Activated CD8-positive, alpha-beta memory T cell treated with anti-CD3 and anti-CD28 coated beads for 36 hours (primary cell): ENCODE results near the gene SLC6A17. TPM values are rescaled to one million over a fixed set of nuclear protein-coding genes. Genes with fewer than 3 reads are reported as not detected.

ENCODE experiments used
- CTCF ChIA-PET: fragments of 350-600 bp; sonication (Branson Sonifier 250); formaldehyde crosslinking; loops from one replicate; lab custom pipeline; 2021; ENCODE audit warnings: antibody characterized with exemption; lab: Charles Lee
- POLR2A ChIA-PET: fragments of 350-600 bp; sonication (Branson Sonifier 250); formaldehyde crosslinking; loops from one replicate; lab custom pipeline; 2021; ENCODE audit warnings: antibody characterized with exemption; lab: Charles Lee
- total RNA-seq, 2 experiments: library from RNA; stranded (reverse); gene quantifications; one replicate each; pipeline ENCODE4 v1.2.3, GENCODE V29; 2021

SLC6A17 gene
- total RNA-seq, 2 experiments from 2014 or later, result 0.10 to 0.13 TPM

- ChIA-PET CTCF (no interaction called here), POLR2A (no interaction called here)
These were observed 16.9 kb upstream of the SLC6A17 start for GRCh38 chr1:110133436-110133835.

DNA sequence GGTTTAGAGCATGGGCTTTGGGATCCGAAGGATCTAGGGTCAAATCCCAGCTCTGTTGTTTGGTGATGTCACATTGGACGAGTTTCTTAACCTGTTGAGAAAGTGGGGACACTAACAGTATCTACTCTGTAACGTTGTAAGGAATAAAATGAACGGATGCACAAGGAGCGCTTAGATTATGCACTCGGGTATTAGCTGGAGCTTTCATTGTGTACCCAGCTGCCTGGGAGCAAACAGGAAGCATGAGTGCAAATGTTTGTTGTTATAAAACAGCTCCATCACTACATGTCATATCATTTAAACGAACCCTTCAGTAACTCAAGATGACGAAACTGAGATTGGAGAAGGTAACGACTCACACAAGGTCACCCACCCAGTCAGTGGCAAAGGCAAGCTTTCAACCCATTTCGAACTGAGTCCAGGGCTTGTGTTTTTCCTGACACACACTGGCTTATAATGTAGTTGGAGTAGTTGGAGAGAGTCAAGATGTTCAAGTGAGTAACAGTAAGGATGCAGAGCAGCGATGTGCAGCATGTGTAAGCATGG is 16.2 kb upstream of the SLC6A17 start:
- CTCF ChIA-PET, result no interaction called here
- POLR2A ChIA-PET, result no interaction called here

DNA sequence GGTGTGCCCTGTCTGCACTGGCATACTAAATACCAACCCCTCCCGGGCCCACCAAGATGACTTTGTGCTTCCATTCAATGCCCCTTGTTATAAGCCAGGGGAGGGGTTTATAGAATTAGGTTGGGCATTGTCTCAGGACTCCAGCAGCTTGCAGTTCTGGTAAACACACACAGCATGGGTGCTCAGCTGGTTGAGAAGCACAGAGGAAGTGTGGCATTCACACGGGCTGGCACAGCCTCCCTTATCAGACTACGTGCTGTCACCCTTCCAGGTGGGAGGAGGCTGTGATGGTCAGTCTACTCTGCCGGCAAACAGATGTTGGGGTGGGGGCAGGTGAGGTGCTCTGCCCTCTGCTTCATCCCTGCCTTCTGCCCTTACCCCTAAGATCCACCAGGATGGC is 15.0 kb upstream of the SLC6A17 start:
- CTCF ChIA-PET, result interaction anchor here (0.9 to 1.4 kb wide), 2 partner anchors 75 to 361 kb away, joined by 3 to 4 read pairs; no protein-coding TSS in a partner anchor

DNA sequence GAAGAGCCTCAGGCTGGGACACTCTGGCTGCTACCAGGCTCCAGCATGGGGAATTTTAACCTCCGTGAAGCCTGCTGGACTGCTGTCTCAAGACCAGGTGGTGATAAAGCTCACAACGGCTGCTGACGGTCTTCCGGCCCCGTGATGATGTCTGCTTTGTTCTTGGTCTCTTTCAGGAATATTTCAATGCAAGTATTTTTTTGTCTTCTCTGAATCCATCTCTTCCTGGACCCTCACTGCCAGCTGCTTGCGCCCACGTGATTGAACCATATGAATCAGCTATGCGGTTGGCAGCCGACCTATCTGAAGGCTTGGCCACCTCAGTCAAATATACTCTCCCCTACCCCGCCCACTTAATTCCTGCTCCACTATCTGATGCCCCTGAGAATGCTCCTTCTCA is 14.6 kb upstream of the SLC6A17 start:
- ChIA-PET CTCF (interaction anchor here (0.9 to 1.4 kb wide), 2 partner anchors 76 to 360 kb away, joined by 3 to 4 read pairs; no protein-coding TSS in a partner anchor), POLR2A (no interaction called here)

More for the DNA sequence above, 15.0 kb upstream of the SLC6A17 start:
- POLR2A ChIA-PET, result no interaction called here

DNA sequence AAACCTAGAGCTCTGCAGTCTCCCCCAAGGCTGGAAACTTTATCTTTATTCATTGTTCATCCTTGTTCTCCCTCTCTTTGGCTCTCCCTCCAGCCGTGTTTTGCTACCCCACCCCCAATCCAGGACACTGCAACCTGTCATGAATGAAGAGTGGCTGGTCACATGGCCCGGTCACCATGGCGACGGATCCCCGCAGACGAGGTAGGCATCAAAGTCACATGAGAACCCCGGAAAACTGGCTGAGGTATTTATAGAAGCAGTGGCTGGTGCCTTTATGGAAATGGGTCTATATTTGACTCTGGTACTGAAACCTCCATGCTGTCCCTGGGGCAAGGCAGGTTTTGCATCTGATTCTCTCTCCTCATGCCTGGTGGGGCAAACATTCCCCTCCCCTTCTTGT is 13.4 kb upstream of the SLC6A17 start:
- POLR2A ChIA-PET, result no interaction called here
- CTCF ChIA-PET, result no interaction called here

DNA sequence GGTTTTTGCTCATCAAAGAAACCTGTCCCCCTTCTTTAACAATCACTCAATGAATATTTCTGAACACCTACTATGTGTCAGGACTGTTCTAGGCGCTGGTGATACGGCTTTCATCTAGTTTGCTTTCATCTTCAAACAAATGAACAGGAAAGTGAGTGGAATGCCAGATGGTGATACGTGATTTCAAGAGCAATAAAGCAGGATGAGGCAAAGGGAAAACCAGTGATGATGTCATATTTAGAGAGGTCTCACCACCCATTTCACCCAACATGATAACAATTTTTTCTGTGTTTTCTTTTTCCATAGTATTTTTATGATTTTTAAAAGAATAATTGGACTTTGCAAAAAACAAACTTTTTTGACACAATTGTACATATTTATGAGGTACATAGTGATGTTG is 11.3 kb upstream of the SLC6A17 start:
- POLR2A ChIA-PET, result no interaction called here
- CTCF ChIA-PET, result no interaction called here

DNA sequence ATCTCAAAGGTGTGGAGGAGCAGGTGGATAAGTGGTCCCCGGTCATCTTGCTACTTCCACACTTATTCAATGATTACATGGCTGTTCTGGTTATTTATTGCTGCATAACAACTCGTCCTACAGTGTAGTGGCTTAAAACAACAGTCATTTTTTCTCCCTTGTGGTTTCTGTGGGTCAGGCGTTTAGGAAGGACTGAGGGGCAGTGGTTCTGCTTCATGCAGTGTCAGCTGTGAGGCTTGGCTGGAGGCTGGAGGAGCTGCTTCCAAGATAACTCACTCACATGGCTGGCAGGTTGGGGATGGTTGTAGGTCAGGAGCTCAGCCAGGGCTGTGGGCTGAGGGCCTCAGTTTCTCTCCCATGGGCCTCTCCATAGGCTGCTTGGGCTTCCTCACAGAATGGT is 5.9 kb upstream of the SLC6A17 start:
- ChIA-PET POLR2A (no interaction called here), CTCF (no interaction called here)

GRCh38 chr1:110148961-110149360 is 1.3 kb upstream of the SLC6A17 start:
- POLR2A ChIA-PET, result no interaction called here
- CTCF ChIA-PET, result no interaction called here

GRCh38 chr1:110151175-110151669 is 928 bp downstream of the SLC6A17 start:
- ChIA-PET CTCF (interaction anchor here (1.2 kb wide), 1 partner anchor 8 kb away, joined by 3 read pairs; no protein-coding TSS in a partner anchor), POLR2A (no interaction called here)

DNA sequence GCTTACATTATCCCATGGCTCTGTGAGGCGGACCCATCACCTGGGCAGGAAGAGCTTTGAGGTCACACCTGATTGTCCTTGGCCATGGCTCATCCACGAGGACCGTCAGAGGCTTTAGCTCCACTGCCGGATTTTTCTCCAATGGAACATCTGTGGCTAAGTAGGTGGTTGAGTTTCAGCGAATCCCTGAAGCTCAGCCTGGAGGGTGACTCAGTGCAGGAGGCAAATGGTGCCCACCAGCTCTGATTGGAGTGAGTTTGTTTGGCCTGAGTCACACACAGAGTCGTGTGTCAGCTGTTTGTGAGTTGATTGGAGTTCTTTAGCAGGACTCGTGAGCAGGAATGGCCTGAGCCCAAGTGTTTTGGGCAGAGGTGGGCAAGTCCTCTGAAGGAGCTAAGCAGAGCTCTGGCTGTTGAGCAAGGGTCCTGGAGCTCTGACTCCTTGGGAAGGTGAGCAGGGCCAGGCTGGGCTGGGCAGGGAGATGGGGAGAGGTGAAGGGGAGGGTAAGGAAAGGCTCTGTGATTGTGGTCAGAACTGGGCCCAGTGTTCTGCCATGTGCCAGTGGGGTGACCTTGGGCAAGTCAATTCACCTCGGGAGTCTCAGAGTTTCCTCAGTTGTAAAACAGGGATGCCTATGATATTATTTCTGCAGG is 2.0 kb downstream of the SLC6A17 start:
- POLR2A ChIA-PET, result no interaction called here
- CTCF ChIA-PET, result interaction anchor here (0.5 to 1.2 kb wide), 2 partner anchors 9 to 393 kb away, joined by 3 read pairs; no protein-coding TSS in a partner anchor

GRCh38 chr1:110153407-110153950 is 3.2 kb downstream of the SLC6A17 start:
- ChIA-PET POLR2A (no interaction called here), CTCF (no interaction called here)

DNA sequence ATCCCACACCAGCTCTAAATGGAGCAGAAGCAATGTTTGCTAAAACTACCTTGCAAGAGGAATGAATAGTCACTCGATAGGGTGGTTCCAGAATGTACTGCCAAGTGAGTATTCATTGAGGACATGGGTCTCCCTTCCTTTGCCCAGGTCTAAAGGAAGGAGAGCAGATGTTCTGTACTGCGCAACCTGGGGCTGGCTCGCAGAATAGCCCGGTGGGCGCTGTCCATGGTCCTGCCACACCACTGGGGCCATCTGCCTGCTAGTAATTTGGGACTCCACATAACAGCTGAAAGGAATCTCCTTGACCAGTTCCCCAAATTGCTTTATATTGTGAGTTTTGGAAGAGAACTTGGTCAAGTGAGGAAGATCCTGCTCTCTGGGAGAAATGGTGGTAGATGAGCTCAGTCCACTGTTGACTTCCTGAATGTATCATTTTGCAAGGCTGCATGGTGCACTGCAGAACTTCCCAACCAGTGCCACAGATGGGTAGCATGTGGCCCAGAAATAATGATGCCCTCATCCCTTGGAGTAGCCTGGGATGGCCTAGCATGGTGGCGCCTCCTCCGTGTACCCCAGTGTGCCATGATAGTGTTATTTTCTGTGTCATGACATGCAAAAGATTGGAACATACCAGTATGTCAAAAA is 5.7 kb downstream of the SLC6A17 start:
- ChIA-PET POLR2A (no interaction called here), CTCF (no interaction called here)

GRCh38 chr1:110158261-110158660 is 8.0 kb downstream of the SLC6A17 start:
- POLR2A ChIA-PET, result no interaction called here
- CTCF ChIA-PET, result no interaction called here

- CTCF ChIA-PET, result no interaction called here
- POLR2A ChIA-PET, result no interaction called here
These were observed 8.9 kb downstream of the SLC6A17 start for GRCh38 chr1:110159168-110159567.

GRCh38 chr1:110160538-110161100 is 10.3 kb downstream of the SLC6A17 start:
- ChIA-PET POLR2A (no interaction called here), CTCF (no interaction called here)

- POLR2A ChIA-PET, result no interaction called here
- CTCF ChIA-PET, result no interaction called here
These were observed 10.9 kb downstream of the SLC6A17 start for GRCh38 chr1:110161165-110161564.

GRCh38 chr1:110161849-110162248 is 11.6 kb downstream of the SLC6A17 start:
- CTCF ChIA-PET, result no interaction called here
- POLR2A ChIA-PET, result no interaction called here

GRCh38 chr1:110163591-110163990 is 13.3 kb downstream of the SLC6A17 start:
- POLR2A ChIA-PET, result no interaction called here
- CTCF ChIA-PET, result no interaction called here

GRCh38 chr1:110164725-110165350 is 14.5 kb downstream of the SLC6A17 start:
- POLR2A ChIA-PET, result no interaction called here
- CTCF ChIA-PET, result interaction anchor here (1.2 kb wide), 1 partner anchor 136 kb away, joined by 3 read pairs; no protein-coding TSS in a partner anchor
